Endothelial cell of umbilical vein (primary cell): ENCODE results near the gene ZNF526. TPM values are rescaled to one million over a fixed set of nuclear protein-coding genes. Genes with fewer than 3 reads are reported as not detected.
A peak's percentile ranks its signal among the peaks of the same experiment; 100 is the strongest.

Experiments
- BruUV-seq: library from RNA; stranded (reverse); fragments of 400-500 nt; replicated peaks from 2 replicates; lab custom pipeline; 2021; lab: Mats Ljungman, UMichigan
- CTCF ChIA-PET: fragments of 300-600, 350-600 bp; sonication (Branson Sonifier 250); formaldehyde crosslinking; loops from one replicate; lab custom pipeline; 2021; ENCODE audit warnings: antibody characterized with exemption, inconsistent platforms; lab: Charles Lee
- POLR2A ChIA-PET: fragments of 300-600, 350-600 bp; sonication (Branson Sonifier 250); formaldehyde crosslinking; loops from one replicate; lab custom pipeline; 2021; ENCODE audit warnings: antibody characterized with exemption, inconsistent platforms; lab: Charles Lee
- DNase-seq: peaks from one replicate; pipeline ENCODE4 v3.0.0-alpha.2; 2011; ENCODE audit warnings: low read depth, low spot score
- FAIRE-seq: peaks from 2 replicates; lab custom pipeline; 2011; peaks lifted over from hg19 to GRCh38; lab: Jason Lieb, UNC
- H2AFZ ChIP-seq: 2 replicates; pipeline ENCODE4 v1.6.0; 2012; ENCODE audit warnings: low read depth, low read length, control low read depth, inconsistent platforms
- H3K27ac ChIP-seq: 2 replicates; pipeline ENCODE4 v1.5.1; 2011; ENCODE audit warnings: low read depth, mild to moderate bottlenecking, control low read depth, low read length, moderate library complexity; ENCODE audit not compliant: insufficient read depth
- H3K27me3 ChIP-seq, 2 experiments: 2 replicates each; pipeline versions ENCODE4 v1.6.0 to v1.6.1; 2011; ENCODE audit warnings: low read length in 2 of 2, mixed read lengths in 1 of 2; ENCODE audit not compliant: control insufficient read depth in 2 of 2, insufficient read depth in 2 of 2
- H3K36me3 ChIP-seq, 2 experiments: 2 replicates in 1 of 2; 3 replicates in 1 of 2; pipeline ENCODE4 v1.5.1; 2011; ENCODE audit warnings: low read length in 2 of 2, mild to moderate bottlenecking in 1 of 2, moderate library complexity in 1 of 2; ENCODE audit not compliant: control insufficient read depth in 2 of 2, insufficient read depth in 2 of 2; ENCODE audit errors: extremely low read depth in 1 of 2
- H3K4me1 ChIP-seq: 3 replicates; pipeline ENCODE4 v1.5.1; 2011; ENCODE audit warnings: mild to moderate bottlenecking, low read length; ENCODE audit not compliant: control insufficient read depth, insufficient read depth; ENCODE audit errors: extremely low read depth
- H3K4me2 ChIP-seq: 2 replicates; pipeline ENCODE4 v1.6.1; 2011; ENCODE audit warnings: low read length, control low read depth, mixed read lengths; ENCODE audit not compliant: insufficient read depth
- H3K4me3 ChIP-seq, 3 experiments: fragments of 200-600 bp in 1 of 3; sonication (generic), shearing (Covaris generic) in 1 of 3; replicated peaks in 1 of 3; 2 replicates each; pipeline ENCODE4 v1.5.1; 2011 to 2016; ENCODE audit warnings: control low read depth in 3 of 3, low read length in 3 of 3, mild to moderate bottlenecking in 2 of 3, inconsistent platforms in 1 of 3, low read depth in 1 of 3, moderate library complexity in 1 of 3; ENCODE audit not compliant: insufficient read depth in 1 of 3
- H3K79me2 ChIP-seq: 2 replicates; pipeline ENCODE4 v1.6.0; 2012; ENCODE audit warnings: low read length, inconsistent platforms; ENCODE audit not compliant: control insufficient read depth, insufficient read depth
- H3K9ac ChIP-seq: replicated peaks from 2 replicates; pipeline ENCODE3; 2011; ENCODE audit warnings: low read length, control low read depth; ENCODE audit not compliant: insufficient read depth; ENCODE audit errors: extremely low read depth
- H3K9me1 ChIP-seq: replicated peaks from 3 replicates; pipeline ENCODE4 v1.6.0; 2011; ENCODE audit warnings: mild to moderate bottlenecking, low read length; ENCODE audit not compliant: control insufficient read depth, insufficient read depth; ENCODE audit errors: extremely low read depth
- H3K9me3 ChIP-seq: replicated peaks from 2 replicates; pipeline ENCODE4 v1.5.1; 2012; ENCODE audit warnings: low read length, inconsistent platforms; ENCODE audit not compliant: control insufficient read depth, insufficient read depth
- H4K20me1 ChIP-seq: replicated peaks from 2 replicates; pipeline ENCODE3; 2011; ENCODE audit warnings: mild to moderate bottlenecking, low read length; ENCODE audit not compliant: control insufficient read depth, insufficient read depth; ENCODE audit errors: extremely low read depth
- EZH2 ChIP-seq: IDR thresholded peaks from 2 replicates; pipeline ENCODE4 v1.6.1; 2012; ENCODE audit warnings: borderline replicate concordance, low read depth, mild to moderate bottlenecking, moderate library complexity, low read length, inconsistent platforms; ENCODE audit not compliant: severe bottlenecking
- FOS ChIP-seq: IDR thresholded peaks from 2 replicates; pipeline ENCODE4 v1.6.1; 2011; ENCODE audit warnings: mild to moderate bottlenecking, low read length, moderate library complexity, borderline replicate concordance; ENCODE audit not compliant: insufficient read depth
- GATA2 ChIP-seq: IDR thresholded peaks from 2 replicates; pipeline ENCODE4 v1.7.0; 2011; ENCODE audit warnings: low read depth, mild to moderate bottlenecking, moderate library complexity, mixed read lengths, low read length; ENCODE audit not compliant: insufficient read length, insufficient read depth
- JUN ChIP-seq: IDR thresholded peaks from 2 replicates; pipeline ENCODE4 v1.6.1; 2011; ENCODE audit warnings: borderline replicate concordance, low read depth; ENCODE audit not compliant: insufficient read length, insufficient read depth
- MYC ChIP-seq: IDR thresholded peaks from one replicate; pipeline ENCODE4 v1.6.1; 2011; ENCODE audit warnings: mild to moderate bottlenecking, low read depth, low read length
- POLR2A ChIP-seq: IDR thresholded peaks from 2 replicates; pipeline ENCODE4 v1.6.1; 2012; ENCODE audit warnings: low read depth, mild to moderate bottlenecking, control low read depth, low read length
- POLR2AphosphoS5 ChIP-seq: IDR thresholded peaks from 2 replicates; pipeline ENCODE4 v1.6.1; 2012; ENCODE audit warnings: low read depth, mild to moderate bottlenecking, control low read depth, low read length, moderate library complexity; ENCODE audit not compliant: insufficient read depth
- dilution Hi-C: fragments of 300-500 bp; cut with MboI; formaldehyde crosslinking; loops from one replicate; pipeline ENCODE4 v1.15.0; 2019; ENCODE audit warnings: low sequenced_read_pairs; ENCODE audit not compliant: extremely low pct_ligation_motif_present
- intact Hi-C: fragments of 100-400 bp; cut with micrococcal nuclease; formaldehyde crosslinking; loops from one replicate; pipeline ENCODE4 v1.10.0; 2022
- polyA plus RNA-seq, 4 experiments: library from polyadenylated mRNA; depleted of rRNA in 3 of 4; stranded (reverse) in 3 of 4; unstranded in 1 of 4; fragments of >200 nt; gene quantifications; 2 replicates each; pipeline versions ENCODE4 v1.2.1 to v1.2.3, GENCODE V29; 2011 to 2012; ENCODE audit warnings: missing spikeins in 1 of 4
- total RNA-seq: library from RNA; stranded (reverse); gene quantifications from 2 replicates; pipeline ENCODE4 v1.2.3, GENCODE V29; 2021
- TF ChIP-seq, protein P1 (sequence below), 2 donors: IDR thresholded peaks; 1 replicate in 1 of 2; 2 replicates in 1 of 2; pipeline ENCODE4 v1.5.1; 2011; ENCODE audit warnings: low read length in 2 of 2, mild to moderate bottlenecking in 2 of 2, moderate library complexity in 2 of 2, control low read depth in 1 of 2, inconsistent platforms in 1 of 2, low read depth in 1 of 2; ENCODE audit not compliant: insufficient read depth in 1 of 2; ENCODE audit errors: extremely low read depth in 1 of 2
- TF ChIP-seq, protein P2 (sequence below): IDR thresholded peaks from 2 replicates; pipeline ENCODE4 v1.6.1; 2011; ENCODE audit not compliant: insufficient read depth, insufficient read length

Gene ZNF526
- total and polyA plus RNA-seq, 2 donors (not counting 3 experiments of a cell fraction or from before 2014, with no cell fraction given), result 6.5 to 13.3 TPM

DNA sequence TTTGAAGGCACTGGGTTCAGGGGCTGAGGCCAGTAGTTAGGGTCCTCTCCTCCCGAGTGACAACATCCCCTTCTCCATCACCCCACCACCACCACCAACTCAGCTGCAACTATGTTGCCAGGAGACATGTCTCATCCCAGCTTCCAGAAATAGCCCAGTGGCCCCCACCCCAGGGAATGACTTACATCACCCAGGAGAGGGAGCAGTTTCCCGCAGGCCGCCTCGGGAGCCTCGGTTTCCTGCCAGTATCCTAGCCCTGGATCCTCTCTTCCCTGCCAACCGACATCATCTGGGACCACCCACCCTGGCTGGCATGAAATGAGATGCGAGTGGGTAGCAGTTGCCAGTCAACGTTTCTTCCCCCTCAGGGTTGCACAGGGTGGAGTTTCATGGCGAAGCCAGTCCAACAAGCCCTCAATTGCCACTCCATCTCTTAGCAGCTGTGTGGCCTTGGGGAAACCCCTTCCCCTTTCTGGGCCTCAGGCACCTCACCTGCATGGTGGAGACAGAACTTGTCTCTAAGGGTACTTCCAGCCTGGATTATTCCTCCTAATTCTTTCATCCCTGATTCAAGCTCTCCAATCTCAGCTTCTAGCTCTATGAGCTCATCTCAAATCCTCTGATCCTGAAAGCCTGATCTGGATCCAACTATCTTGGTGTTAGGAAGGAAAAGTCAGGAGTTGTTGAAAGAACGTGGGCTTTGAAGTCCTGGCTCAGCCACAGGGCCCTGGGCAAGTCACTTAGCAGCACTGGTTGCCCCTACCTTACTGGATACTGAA is 26.2 kb downstream of the ZNF526 start:
- Histone ChIP-seq H3K79me2 (peaks cover 27% of the 10 kb centered on the region), H3K4me2 (no peak overlapping the region), H3K9ac (no peak overlapping the region), H3K9me3 (no peaks in the 10 kb centered on the region), H2AFZ (no peak overlapping the region), H3K4me3 (no peak overlapping the region), H3K9me1 (no peaks in the 10 kb centered on the region), H3K36me3 (peaks cover 7 to 27% of the 10 kb centered on the region in 2 experiments), H3K27me3 (no peaks in the 10 kb centered on the region), H3K27ac (no peak overlapping the region), H3K4me1 (peaks cover 37% of the 10 kb centered on the region), H4K20me1 (no peaks in the 10 kb centered on the region)
- TF ChIP-seq MYC (no peak), POLR2AphosphoS5 (peak; percentile 73), EZH2 (no peak), JUN (no peak), FOS (no peak), GATA2 (no peak), POLR2A (peak; percentile 74)
- TF ChIP-seq, protein P1, sequence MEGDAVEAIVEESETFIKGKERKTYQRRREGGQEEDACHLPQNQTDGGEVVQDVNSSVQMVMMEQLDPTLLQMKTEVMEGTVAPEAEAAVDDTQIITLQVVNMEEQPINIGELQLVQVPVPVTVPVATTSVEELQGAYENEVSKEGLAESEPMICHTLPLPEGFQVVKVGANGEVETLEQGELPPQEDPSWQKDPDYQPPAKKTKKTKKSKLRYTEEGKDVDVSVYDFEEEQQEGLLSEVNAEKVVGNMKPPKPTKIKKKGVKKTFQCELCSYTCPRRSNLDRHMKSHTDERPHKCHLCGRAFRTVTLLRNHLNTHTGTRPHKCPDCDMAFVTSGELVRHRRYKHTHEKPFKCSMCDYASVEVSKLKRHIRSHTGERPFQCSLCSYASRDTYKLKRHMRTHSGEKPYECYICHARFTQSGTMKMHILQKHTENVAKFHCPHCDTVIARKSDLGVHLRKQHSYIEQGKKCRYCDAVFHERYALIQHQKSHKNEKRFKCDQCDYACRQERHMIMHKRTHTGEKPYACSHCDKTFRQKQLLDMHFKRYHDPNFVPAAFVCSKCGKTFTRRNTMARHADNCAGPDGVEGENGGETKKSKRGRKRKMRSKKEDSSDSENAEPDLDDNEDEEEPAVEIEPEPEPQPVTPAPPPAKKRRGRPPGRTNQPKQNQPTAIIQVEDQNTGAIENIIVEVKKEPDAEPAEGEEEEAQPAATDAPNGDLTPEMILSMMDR (IDR thresholded peaks at IDR 0.05; ENCODE audit: extremely low read depth in 1 of 2, insufficient read depth in 1 of 2, low read depth in 1 of 2, low read length in 2 of 2), result peak; percentile 66 to 71
- TF ChIP-seq, protein P2, sequence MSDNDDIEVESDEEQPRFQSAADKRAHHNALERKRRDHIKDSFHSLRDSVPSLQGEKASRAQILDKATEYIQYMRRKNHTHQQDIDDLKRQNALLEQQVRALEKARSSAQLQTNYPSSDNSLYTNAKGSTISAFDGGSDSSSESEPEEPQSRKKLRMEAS, result no peak
- ChIA-PET POLR2A (interaction anchor here (1.2 kb wide), 1 partner anchor 33 kb away, joined by 5 read pairs; no protein-coding TSS in a partner anchor), CTCF (interaction anchor here (0.7 to 11.8 kb wide), 22 partner anchors 9 to 188 kb away, joined by 3 to 365 read pairs (median 8); partner anchors contain the start of genes CIC, ERF, POU2F2 and ZNF526)
- FAIRE-seq (peak; percentile 88), DNase-seq (peak; percentile 72)
- dilution Hi-C loops, result no loop called here
- BruUV-seq, result no TSS peak
- intact Hi-C loops, result loop anchor here (1.0 kb wide), 1 partner anchor 50 kb away; no protein-coding TSS in a partner anchor
